ENCODE measurements around the gene SOWAHB.

Gene SOWAHB

DNA sequence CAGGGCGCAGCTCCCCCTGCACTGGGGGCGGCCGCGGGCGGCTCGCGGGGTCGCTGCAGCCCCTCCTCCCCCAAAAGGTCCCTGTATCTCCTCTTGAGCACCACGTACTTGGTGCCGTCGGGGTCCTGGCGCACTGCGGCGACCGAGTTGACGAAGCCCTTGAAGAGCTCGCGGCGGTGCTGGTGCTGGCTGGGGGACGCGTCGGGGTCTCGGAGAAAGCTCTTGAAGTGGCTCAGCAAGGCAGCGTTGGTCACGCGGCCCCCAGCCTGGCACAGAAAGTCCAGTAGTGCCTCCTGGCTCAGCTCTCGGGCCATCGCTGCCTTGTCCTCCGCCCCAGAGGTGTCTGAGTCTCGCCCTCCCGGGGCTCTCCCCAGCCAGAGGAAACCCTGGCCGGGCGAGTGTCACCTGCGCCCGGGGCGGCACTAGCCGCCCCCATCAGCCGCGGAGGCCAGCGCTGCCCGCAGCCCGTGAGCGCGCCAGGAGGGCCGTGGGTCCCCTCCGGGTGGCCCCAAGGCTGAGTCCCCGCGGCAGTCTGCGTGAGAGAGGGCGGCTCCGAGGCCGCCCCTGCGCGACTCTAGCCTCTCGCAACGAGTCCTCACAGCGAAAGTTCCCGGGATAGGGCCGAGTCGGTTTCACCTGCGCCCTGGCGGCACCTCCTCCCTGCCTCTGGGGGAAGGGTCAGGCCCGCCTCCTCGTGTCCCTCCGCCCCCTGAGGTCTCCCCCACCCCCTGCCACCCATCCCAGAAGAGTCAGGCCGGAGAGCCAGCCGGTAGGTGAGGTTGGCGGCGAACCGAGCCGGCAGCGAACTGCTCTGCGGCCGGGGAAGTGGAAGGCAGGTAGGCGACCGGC lies at the start of gene SOWAHB:
SOWAHB (minus strand) TSS at position 609 of the 849 bp plus-strand sequence; CDS start at position 314, 295 bp downstream.
- in situ Hi-C loops (cut with HindIII; ENCODE audit: low sequenced_read_pairs), result no loop called here

DNA sequence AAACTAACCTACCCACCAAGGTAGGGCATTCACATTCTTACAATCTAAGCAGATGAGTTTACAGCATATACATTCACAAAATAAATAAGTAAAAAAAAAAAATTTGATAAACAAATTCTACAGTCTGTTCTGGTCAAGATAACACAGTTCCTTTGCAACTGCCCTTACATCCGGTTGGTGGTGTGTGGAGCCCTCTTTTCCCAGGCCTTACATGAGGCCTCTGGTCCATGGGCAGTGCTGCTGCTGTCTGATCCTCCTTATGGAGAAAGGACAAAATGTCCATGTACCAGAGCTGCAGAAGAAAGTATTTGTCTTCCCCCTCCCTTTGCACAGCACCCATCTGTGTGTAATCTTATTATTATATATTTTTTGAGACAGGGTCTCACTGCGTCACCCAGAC lies 49.4 kb upstream of the SOWAHB start:
- in situ Hi-C loops (cut with HindIII; ENCODE audit: low sequenced_read_pairs), result loop anchor here (5.0 kb wide), 1 partner anchor 100 kb away; no protein-coding TSS in a partner anchor

- in situ Hi-C loops (cut with HindIII; ENCODE audit: low sequenced_read_pairs), result no loop called here
Measured at GRCh38 chr4:76943790-76944189, 45.8 kb upstream of the SOWAHB start.

DNA sequence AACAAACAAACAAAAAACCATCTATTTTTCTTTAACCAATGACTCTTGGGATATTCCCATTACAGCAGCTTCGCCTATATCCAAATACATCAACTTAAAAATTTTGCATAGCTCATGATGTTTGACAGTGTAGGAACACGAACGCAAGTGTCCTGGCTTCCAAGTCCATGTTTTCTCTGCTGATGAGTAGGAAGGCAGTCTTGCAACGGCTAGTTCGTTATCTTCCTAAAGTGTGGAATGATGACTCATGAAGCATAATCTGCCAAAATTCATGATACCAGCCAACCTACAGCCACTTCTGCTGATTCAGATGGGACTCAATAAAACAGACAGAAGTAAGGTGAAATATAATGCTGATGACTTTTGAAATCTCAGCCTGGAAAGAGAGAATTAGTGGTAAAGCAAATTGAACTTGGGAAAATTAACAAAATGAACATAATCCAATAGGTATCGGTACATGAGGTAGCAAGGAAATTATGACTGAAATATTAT lies 45.2 kb upstream of the SOWAHB start:
- in situ Hi-C loops (cut with HindIII; ENCODE audit: low sequenced_read_pairs), result no loop called here

GRCh38 chr4:76939184-76939583 lies 41.2 kb upstream of the SOWAHB start:
- in situ Hi-C loops (cut with HindIII; ENCODE audit: low sequenced_read_pairs), result no loop called here

GRCh38 chr4:76931576-76932276 lies 33.8 kb upstream of the SOWAHB start:
- in situ Hi-C loops (cut with HindIII; ENCODE audit: low sequenced_read_pairs), result no loop called here

GRCh38 chr4:76931087-76931486 lies 33.1 kb upstream of the SOWAHB start:
- in situ Hi-C loops (cut with HindIII; ENCODE audit: low sequenced_read_pairs), result no loop called here

DNA sequence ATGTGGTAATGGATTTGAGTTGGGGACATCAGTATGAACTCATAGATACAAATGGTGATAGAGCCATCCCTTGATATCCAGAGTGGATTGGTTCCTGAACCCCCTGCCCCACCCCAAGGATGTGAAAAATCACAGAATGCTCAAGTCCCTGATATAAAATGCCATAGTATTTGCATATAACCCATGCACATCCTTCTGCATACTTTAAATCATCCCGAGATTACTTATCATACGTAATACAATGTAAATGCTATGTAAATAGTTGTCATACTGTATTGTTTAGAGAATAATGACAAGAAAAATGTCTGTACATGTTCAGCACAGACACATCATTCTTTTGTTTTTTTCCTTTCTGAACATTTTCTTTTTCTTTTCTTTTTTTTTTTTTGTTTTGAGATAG lies 32.7 kb upstream of the SOWAHB start:
- in situ Hi-C loops (cut with HindIII; ENCODE audit: low sequenced_read_pairs), result no loop called here

GRCh38 chr4:76926841-76927240 lies 28.9 kb upstream of the SOWAHB start:
- in situ Hi-C loops (cut with HindIII; ENCODE audit: low sequenced_read_pairs), result no loop called here

GRCh38 chr4:76923619-76924357 lies 25.8 kb upstream of the SOWAHB start:
- in situ Hi-C loops (cut with HindIII; ENCODE audit: low sequenced_read_pairs), result no loop called here

GRCh38 chr4:76920715-76921114 lies 22.8 kb upstream of the SOWAHB start:
- in situ Hi-C loops (cut with HindIII; ENCODE audit: low sequenced_read_pairs), result no loop called here

GRCh38 chr4:76909711-76910110 lies 11.8 kb upstream of the SOWAHB start:
- in situ Hi-C loops (cut with HindIII; ENCODE audit: low sequenced_read_pairs), result no loop called here

- in situ Hi-C loops (cut with HindIII; ENCODE audit: low sequenced_read_pairs), result no loop called here
Measured at GRCh38 chr4:76905521-76905920, 7.6 kb upstream of the SOWAHB start.

DNA sequence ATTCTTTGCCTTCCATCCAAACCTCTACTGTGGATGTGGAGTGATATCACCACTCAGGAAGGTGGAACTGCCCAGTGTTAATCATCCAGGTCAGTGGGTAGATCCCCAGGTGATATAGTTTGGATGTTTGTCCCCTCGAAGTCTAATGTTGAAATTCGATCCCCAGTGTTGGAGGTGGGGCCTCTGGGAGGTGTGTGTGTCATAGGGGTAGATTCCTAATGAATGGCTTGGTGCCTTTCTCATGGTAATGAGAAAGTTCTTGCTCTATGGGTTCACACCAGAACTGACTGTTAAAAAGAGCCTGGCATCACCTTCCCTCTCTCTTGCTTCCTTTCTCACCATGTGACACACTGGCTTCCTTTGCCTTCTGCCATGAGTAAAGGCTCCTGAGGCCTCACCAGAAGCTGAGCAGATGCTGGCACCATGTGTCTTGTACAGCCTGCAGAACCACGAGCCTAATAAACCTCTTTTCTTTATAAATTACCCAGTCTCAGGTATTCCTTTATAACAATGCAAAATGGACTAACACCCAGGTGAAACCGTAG lies 6.8 kb upstream of the SOWAHB start:
- in situ Hi-C loops (cut with HindIII; ENCODE audit: low sequenced_read_pairs), result loop anchor here (5.0 kb wide), 1 partner anchor 103 kb away; no protein-coding TSS in a partner anchor

DNA sequence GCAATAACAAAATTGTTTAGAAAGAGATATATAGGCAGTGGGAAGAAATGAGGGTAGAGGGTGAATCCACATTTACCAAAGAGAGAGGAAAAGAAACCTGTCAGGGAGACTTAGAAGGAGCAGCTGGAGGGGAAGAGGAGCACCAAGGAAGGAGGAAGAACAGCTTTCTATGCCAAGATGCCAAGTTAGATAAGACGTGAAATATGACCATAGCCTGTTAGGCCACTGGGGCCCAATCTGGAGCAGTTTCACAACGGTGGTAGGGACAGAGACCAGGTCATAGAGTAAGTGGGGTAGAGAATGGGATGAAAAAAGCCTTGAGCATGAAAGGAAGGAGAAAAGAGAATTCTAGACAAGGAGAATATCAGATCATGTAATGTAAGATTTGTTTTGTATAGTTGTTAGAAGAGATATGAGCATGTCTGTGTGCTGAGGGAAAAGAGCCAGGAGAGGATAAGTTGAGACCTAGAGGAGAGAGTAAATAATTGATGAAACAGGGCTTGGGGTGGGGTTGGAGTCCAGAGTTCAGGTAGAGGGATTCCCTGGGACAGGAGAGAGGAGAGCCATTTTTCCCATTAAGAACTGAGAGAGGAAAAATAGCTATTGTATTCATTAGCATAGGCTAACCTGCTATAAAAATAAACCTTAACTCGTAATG lies 4.4 kb upstream of the SOWAHB start:
- in situ Hi-C loops (cut with HindIII; ENCODE audit: low sequenced_read_pairs), result loop anchor here (5.0 kb wide), 1 partner anchor 105 kb away; no protein-coding TSS in a partner anchor

- in situ Hi-C loops (cut with HindIII; ENCODE audit: low sequenced_read_pairs), result no loop called here
Measured at GRCh38 chr4:76898949-76899645, 1.2 kb upstream of the SOWAHB start.

GRCh38 chr4:76898385-76898692 lies 395 bp upstream of the SOWAHB start:
- in situ Hi-C loops (cut with HindIII; ENCODE audit: low sequenced_read_pairs), result no loop called here

DNA sequence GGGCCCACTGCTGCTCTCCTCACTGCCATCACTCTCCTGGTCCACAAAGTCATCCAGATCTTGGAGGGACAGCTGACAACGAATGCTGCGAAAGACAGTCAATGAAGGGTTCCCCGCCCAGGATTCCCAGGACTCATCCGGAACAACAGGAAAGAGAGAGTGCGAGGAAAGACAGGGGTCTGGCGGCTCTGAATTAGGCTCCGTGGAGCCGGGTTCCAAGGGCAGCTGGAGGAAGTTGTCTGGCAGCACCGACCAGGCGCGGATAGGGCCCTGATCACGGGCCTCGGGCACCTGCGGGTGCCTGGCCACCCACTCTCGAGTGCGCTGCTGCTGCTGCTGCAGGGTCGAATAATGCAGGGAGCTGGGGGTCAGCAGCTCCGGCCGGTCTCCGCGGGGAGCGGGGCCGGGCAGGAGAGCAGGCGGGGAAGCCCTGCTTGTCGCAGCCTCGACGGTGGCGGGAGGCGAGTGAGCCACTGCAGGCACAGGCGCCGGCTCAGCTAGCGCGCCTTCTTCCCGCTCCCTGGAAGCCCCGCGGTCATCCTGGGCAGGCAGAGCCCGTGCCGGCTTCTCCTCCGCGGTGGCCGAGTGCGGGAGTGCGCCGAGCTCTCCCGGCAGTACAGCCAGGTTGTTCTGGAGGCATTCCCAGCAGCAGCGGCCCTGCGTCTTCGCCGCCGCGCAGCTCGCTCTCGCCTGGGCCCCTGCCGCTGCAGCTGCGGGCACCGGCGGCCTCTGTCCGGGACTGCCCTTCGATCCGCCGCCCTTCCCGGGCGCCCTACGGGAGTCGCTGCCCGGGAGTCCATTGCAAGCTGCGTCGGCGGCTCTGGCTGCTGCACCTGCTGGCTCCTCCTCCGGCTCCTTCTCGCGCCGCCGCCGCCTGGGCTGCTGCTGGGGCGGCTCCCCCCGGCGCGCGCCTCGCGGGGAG lies 1.1 kb downstream of the SOWAHB start:
- in situ Hi-C loops (cut with HindIII; ENCODE audit: low sequenced_read_pairs), result no loop called here

DNA sequence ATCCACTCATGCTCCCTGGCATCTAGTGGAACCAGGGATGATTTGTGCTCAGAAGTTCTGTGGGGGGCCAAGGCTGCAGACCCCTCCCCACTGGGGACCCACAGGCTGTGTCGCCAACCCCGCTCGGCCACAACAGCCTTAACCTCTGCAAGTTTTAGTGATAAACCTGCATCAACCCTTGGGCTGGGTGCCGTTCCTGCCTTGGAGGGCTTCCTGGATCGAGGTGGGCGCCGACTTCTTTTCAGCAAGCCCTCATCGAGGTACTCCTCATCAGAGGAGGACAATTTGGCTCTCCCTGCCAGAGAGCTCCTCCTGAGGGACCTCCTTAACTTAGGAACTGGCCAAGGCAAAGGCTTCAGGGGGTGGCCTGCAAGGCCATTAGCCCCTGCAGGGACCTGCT lies 1.9 kb downstream of the SOWAHB start:
- in situ Hi-C loops (cut with HindIII; ENCODE audit: low sequenced_read_pairs), result no loop called here
